Measurements from ENCODE around the gene TRAPPC14. TPM values are rescaled to one million over a fixed set of nuclear protein-coding genes. Genes with fewer than 3 reads are reported as not detected.

TRAPPC14 gene
- total and polyA plus RNA-seq, 9 of the 15 experiments (the other 6 are each of a cell fraction or from before 2014, with no cell fraction given), result 0.42 to 45.9 (median 18.2) TPM

- TF ChIP-seq RNF219 (CRISPR knock-in tag; IDR thresholded peaks at IDR 0.05) (no peak), ATF6 (CRISPR knock-in tag; IDR thresholded peaks at IDR 0.05) (no peak), TRIM28 (IDR thresholded peaks at IDR 0.05) (0 out of 2 replicates have a peak, but pooled peaks have one; percentile 21), ZNF175 (CRISPR knock-in tag; IDR thresholded peaks at IDR 0.05; ENCODE audit: low read depth) (no peak), CLOCK (CRISPR knock-in tag; IDR thresholded peaks at IDR 0.05; ENCODE audit: borderline replicate concordance) (no peak), XRCC4 (IDR thresholded peaks at IDR 0.05; ENCODE audit: extremely low read depth, insufficient read depth, insufficient read length) (no peak), LARP7 (IDR thresholded peaks at IDR 0.05) (no peak), CBX3 (IDR thresholded peaks at IDR 0.05; ENCODE audit: borderline replicate concordance in 1 of 2, low read length in 2 of 2) (peak in 1 of 2 experiments; percentile 41; a peak in 1 of 3 replicates), RFX7 (CRISPR knock-in tag; IDR thresholded peaks at IDR 0.05) (no peak), ZNF197 (CRISPR knock-in tag; IDR thresholded peaks at IDR 0.05; ENCODE audit: low read depth) (no peak), CBX1 (IDR thresholded peaks at IDR 0.05; ENCODE audit: low read depth) (no peak), ZBTB5 (IDR thresholded peaks at IDR 0.05) (no peak), HNRNPUL1 (IDR thresholded peaks at IDR 0.05; ENCODE audit: low read length) (no peak), BCL6 (CRISPR knock-in tag; IDR thresholded peaks at IDR 0.05) (no peak), JUND (IDR thresholded peaks at IDR 0.05; ENCODE audit: borderline replicate concordance, low read depth, low read length) (peak; percentile 59; the same call in 1 of the 2 replicates), JUND (tag; IDR thresholded peaks at IDR 0.05; ENCODE audit: borderline replicate concordance, low read depth, low read length) (no peak; the same call in 2 of the 3 replicates), ZNF586 (CRISPR knock-in tag; conservative IDR thresholded peaks at IDR 0.05) (no peak), MTA3 (IDR thresholded peaks at IDR 0.05; ENCODE audit: borderline replicate concordance) (no peak), ID3 (CRISPR knock-in tag; IDR thresholded peaks at IDR 0.05) (no peak), ID3 (tag; IDR thresholded peaks at IDR 0.05) (no peak), NR1H2 (CRISPR knock-in tag; IDR thresholded peaks at IDR 0.05) (no peak)
Measured at GRCh38 chr7:100132697-100133151, 25.8 kb downstream of the TRAPPC14 start (continued).
